ENCODE results near the gene ERICH6B.
"Not testable (repeated sequence)": the region's sequence is repeated elsewhere in the genome, so short reads cannot be mapped to it uniquely, and the experiment has no call there.

ERICH6B gene

DNA sequence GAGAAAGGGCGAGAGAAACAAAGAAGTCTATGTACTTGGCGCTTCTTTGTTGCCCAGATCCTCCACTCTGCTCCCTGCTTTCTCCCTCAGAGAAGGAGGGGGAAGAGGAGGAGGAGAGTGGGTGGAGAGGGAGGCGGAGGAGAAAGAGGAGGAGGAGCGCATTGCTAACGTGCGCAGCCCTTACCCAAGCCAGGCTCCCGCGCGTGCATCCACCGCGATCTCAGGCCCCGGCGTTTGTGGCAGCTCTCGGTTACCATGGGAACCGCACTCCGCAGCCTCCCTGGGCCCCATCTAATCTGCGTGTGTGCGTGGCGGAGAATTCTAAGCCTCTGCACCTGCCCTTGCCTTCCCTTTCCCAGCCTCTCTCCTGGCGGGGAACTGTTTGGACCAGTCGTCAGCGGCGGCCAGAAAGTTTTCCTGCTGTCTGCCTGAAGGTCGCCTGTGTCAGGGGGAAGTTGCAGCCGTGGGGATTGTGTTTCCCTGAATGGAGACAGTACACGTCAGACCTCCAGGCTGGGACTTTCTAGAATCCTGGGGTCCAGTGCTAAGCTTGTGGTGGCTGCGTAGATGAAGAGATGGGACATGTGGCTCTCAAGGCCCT, at the start of gene ERICH6B:
Gene ERICH6B, minus strand, starts transcription at position 239 of the 601 bp plus-strand sequence. CDS start 18,734 bp downstream, outside the sequence.
- peak; percentile 27 for DNase-seq

DNA sequence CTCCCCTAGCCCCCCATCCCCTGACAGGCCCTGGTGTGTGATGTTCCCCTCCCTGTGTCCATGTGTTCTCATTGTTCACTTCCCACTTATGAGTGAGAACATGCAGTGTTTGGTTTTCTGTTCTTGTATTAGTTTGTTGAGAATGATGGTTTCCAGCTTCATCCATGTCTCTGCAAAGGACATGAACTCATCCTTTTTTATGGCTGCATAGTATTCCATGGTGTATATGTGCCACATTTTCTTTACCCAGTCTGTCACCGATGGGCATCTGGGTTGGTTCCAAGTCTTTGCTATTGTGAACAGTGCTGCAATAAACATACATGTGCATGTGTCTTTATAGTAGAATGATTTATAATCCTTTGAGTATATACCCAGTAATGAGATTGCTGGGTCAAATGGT, 47.4 kb upstream of the ERICH6B start:
- DNase-seq: not testable (repeated sequence)

DNA sequence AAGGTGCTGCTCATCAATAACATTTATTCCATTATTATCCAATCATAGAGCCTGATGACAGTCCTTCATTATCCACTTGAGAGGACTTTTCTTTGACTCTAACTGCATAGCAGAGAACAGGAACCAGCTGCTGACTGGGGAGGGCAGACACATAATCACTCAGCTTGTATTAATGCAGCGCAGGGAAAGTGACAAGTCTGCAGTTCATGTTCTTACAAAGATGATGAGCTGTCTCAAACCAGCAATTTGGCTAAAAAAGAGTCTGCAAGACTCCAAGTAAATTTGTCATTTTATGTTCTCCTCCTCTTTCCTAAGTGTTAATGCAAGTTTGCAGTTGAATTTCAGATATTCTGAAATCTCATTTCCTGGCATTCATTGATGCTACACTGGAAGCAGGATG, 46.6 kb upstream of the ERICH6B start:
- peak; percentile 33 for DNase-seq

DNA sequence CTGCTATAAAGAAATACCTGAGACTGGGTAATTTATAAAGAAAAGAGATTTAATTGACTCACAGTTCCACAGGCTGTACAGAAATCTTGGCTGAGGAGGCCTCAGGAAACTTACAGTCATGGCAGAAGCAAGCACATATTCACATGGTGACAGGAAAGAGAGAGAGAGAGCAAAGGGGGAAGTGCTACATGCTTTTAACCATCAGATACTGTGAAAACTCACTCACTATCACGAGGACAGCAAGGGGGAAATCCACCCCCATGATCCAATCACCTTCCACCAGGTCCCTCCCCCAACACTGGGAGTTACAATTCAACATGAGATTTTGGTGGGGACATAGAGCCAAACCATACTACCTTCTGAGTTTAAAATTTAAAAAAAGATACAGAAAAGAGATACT, 44.9 kb upstream of the ERICH6B start:
- DNase-seq: not testable (repeated sequence)

DNA sequence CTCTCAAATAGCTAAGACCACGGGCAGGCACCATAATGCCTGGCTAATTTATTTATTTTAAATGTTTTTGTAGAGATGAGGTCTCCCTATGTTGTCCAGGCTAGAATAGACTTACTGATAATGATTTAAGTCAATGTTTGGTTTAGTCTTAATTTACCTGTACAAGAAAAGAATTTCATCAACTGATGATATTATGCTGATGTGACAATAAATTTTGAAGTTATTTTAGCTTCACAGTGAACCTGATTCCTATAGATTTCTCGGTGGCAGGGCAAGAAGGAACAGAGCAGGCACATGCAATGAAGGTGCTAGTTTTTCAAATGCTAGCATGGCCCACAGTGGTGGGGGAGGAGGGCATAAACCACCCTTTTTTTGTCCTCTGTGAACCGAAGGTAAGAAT, 44.0 kb upstream of the ERICH6B start:
- DNase-seq: no peak

DNA sequence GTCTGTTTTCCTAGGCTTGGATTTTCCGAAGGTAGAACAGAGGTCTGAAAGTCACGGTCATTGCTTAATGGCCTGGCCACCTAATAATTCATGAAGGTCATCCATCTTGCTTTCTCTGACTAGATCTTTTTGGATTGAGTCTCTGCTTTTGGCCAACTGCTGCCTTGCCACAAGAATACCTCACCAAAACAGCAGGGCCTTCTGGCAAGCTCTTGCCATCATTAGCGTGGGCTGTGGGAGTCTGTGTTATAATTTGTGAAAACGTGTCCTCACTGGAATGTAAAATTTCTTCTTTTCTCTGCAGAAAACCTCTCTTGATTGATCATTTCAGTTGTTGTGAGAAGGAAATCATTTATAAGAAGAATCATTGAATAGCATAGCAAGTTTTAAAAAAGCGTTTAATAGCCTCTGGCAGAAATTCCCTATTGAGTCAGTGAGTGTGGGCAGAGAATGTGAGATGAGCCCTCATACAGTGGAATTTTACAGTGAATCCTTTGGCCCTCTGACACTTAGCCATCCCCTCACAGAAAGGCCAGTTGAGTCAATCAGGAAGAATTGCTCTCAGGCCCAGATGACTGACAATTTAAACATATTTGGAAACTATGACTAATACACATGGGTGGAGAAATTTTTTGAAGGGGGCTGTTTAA, 43.2 kb upstream of the ERICH6B start:
- DNase-seq: no peak

DNA sequence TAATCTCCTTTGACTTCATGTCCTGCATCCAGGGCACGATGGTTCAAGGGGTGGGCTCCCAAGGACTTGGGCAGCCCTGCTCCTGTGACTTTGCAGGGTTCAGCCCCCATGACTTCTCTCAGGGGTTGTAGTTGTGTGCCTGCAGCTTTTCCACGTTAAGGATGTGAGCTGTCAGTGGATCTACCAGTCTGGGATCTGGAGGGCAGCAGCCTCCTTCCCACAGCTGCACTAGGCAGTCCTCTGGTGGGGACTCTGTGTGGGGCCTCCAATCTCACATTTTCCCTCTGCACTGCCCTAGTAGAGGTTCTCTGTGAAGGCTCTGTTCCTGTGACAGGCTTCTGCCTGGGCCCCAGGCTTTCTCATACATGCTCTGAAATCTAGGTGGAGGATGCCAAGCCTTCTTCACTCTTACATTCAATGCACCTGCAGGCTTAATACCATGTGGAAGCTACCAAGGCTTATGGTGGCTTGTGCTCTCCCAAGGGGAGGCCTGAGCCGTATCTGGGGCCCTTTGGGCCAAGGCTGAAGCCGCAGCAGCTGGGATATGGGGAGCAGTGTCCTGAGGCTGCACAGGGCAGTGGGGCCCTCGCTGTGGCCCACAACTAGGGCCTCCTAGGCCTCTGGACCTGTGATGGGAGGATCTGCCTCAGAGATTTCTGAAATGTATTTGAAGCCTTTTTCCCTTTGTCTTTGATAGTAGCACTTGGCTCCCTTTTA, 39.3 kb upstream of the ERICH6B start:
- no peak for DNase-seq

DNA sequence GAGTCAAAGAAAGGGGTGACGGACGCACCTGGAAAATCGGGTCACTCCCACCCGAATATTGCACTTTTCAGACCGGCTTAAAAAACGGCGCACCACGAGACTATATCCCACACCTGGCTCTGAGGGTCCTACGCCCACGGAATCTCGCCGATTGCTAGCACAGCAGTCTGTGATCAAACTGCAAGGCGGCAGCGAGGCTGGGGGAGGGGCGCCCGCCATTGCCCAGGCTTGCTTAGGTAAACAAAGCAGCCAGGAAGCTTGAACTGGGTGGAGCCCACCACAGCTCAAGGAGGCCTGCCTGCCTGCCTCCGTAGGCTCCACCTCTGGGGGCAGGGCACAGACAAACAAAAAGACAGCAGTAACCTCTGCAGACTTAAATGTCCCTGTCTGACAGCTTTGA, 29.7 kb upstream of the ERICH6B start:
- DNase-seq: not testable (repeated sequence)

DNA sequence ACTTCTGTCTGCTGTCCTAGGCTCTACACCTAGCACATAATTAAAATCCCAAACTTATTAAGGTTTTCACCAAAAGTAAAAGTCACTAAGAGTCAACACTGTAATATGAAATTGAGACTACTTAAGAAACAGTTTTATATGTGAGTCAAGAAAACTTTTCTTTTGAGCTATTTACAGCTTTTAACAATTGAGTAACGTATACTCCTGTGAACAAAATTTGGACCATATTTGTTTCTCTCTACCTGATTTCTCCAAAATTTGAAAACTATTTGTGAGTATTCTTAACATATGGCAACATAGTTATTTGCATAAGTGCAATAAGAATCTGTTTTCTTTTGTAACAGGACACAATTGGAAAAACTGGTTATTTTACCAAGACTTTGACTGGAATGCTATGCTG, 26.6 kb upstream of the ERICH6B start:
- not testable (repeated sequence) for DNase-seq

DNA sequence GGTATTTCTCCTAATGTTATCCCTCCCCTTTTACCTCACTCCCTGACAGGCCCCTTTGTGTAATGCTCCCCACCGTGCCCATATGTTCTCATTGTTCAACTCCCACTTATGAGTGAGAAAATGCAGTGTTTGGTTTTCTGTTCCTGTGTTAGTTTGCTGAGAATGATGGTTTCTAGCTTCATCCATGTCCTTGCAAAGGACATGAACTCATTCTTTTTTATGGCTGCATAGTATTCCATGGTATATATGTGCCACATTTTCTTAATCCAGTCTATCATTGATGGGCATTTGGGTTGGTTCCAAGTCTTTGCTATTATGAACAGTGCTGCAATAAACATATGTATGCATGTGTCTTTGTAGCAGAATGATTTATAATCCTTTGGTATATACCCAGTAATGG, 19.8 kb upstream of the ERICH6B start:
- DNase-seq: not testable (repeated sequence)

DNA sequence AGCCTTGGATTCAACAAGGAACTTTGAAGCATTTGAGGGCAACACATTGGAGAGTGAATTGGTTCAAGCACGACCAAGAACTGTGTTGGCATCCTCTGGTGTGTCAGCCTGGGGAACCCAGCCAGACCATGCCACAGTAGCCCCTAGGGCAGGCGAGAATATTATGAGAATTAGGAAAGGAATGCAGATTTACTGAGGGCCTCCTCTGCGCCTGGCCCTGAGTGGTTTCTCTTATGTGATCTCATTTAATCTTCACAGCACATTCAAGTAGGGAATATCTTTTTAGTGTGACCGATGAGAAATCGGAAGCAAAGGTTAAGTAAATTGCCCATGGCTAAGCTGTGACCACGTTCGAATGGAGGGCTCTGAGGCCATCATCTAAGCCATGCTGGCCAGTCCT, 15.3 kb upstream of the ERICH6B start:
- DNase-seq: no peak

DNA sequence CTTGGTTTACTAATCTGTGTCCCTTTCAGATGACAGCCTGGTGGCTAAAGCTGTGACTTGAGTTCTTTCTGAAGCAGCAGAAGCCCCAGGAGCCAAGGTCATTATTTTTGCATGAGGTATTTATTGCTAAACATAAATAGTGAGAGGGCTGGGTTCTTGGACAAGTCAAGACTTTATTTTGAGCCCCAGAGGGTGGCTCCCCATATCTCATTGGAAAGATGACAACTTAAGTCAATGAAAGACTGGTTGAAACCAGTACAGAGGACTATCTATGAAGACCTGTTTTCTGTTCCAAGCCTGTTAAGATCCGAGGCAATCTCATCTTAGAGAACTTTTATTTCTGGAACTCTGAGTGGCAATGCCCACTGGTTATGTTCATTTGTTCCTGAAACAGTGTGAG, 14.4 kb upstream of the ERICH6B start:
- no peak for DNase-seq

DNA sequence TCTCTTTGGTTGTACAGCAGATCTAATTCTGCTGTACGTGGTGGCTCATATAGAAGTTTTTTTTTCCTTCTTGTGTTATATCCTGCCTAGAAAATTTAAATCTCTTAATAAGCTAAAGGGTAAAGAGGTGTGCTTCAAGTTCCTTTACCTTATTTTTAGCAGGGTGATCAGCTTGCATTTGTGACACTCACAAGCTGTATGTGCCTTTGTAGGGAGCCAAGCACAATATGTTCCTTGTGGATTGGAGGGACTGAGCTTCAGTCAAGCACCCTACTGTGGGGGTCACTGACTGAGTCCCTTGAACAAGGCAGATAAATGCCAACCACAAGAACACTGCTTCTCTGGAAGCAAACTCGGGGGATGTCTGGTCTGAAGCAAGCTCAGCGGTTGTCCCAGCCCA, 12.6 kb upstream of the ERICH6B start:
- no peak for DNase-seq

DNA sequence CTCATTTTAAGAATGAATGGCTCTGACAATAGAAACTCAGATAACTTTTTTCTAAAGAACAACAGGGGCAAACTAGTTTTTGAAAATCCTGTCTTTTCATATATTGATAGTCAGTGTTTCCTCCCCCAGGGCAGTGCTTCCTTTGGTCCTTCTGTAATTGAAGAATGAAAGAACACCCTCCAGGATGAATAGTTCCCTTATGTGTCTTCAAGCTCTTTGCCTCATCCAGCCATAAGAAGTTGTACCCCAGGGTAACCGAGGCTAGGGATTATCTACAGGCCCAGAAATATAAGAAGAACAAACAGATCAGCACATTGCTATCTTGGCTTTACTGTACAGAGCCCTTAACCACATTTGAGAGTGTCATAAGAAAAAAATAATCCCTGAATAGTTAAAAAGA, 12.1 kb upstream of the ERICH6B start:
- DNase-seq: no peak

DNA sequence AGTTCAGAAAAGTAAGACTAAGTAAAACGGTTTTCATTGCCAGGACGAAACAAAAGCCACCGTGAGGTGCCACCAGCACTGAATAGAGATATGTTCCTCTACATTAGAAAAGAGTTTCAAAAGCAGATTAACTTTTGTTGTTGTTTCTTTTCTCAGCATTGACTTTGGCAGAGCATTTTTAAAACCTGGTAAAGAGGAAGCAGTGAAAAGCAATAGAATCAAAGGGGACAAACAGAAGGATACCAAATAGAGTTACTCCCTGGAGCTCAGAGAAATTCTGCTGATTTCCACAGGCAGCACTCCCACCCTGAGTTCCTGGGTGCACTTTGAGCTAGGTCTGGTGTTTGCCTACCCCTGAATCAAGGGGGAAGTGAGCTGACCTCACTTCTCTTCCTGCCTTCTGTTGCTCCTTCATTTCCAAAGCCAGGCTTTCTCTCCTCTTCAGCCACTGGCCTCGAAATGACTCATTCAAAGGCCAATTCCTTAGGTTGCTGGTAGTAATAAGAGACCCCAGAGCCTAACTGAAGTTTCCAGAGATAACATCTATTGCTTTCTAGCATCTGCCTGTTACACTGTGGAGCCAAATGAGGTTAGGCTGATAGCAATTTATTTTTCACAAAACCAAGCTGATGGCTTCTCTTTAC, 11.3 kb upstream of the ERICH6B start:
- no peak for DNase-seq

DNA sequence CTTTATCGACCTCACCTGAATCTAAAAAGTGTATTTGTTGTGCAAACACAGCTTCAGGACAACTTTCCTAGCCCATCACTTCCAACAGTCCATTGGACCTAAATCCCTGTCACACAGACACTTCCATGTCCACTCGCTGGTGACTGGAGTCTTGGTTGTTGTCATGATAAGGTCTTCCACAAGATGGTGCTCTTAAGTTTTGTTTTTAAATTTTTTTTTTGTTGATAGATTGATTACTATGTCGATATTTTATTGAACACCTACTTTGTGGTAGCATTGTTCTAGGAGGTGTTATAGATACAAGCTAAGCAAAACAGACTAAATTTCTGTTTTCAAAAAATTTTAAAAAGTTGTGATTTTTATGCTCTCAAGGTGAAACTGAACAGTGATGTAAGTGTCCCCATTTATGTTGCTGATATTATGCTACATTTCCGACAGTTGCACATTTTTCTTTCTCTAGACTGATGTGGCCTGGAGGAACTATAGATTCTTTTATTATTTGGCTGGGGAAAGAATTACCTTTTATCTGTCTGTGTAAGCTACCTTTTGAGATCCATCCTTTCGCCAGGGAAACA, 8.1 kb upstream of the ERICH6B start:
- no peak for DNase-seq

DNA sequence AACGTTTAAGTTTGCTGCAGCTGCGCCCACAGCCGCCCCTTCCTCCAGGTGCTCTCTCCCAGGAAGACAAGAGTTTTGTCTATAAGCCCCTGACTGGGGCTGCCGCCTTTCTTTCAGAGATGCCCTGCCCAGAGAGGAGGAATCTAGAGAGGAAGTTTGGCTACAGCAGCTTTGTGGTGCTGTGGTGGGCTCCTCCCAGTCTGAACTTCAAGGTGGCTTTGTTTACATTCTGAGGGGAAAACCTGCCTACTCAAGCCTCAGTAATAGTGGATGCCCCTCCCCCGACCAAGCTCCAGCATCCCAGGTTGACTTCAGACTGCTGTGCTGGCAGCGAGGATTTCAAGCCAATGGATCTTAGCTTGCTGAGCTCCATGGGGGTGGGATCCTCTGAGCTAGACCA, 6.4 kb upstream of the ERICH6B start:
- no peak for DNase-seq

DNA sequence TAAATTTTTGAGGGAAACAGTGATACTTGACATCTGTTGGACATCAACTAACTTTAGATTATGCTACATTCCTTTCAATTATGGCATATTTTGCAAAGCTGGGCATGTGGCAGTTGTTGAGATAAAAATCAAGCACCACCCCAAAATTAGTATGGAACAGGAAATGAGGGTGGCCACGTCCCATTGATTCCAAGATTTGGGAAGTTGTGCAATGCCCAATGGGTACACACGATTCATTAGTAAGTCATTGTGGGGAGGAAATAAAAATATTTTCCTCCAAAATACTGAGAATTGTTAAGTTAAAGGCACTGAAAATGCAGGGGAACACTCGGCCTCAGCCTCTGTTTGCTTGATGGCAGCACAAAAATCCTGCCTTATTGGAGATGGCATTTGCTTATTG, 7.6 kb downstream of the ERICH6B start:
- no peak for DNase-seq

DNA sequence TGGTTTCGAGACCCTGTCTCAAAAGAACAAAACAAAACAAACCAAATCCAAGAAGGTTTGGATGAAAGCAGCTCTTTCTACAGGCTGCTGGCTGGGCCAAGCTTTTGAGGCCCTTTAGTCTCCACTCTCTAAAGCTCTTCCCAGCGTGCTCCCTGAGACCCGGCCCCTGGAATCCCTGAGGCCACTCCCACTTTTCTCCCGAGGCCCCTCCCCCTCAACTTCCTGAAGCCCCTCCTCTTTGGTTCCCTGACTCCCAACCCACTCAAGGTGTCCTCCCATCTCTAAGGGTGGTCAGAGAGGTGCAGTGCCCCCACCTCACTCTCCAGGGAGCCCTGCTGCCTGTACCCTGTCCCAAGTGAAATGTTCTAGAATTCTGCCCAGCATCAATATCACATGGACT, 10.6 kb downstream of the ERICH6B start:
- no peak for DNase-seq

DNA sequence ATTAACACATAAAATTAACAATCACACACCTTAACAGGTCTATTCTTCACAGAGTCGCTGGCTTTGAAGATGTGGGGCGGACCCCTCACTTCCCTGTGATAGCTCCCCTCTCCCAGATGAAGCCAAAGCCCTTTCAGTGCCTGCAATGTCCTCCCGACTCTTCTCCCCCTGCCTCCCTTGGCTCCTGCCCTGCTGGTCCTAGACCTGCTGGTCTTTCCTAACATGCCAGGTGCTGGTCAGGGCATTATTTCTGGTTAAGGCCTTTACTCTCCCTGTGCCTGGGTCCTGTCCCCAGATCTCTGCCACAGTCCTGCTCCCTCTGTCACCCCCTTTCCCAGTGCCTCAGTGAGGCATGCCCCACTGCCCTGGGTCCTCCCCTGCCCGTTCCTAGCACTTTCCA, 12.2 kb downstream of the ERICH6B start:
- DNase-seq: no peak

DNA sequence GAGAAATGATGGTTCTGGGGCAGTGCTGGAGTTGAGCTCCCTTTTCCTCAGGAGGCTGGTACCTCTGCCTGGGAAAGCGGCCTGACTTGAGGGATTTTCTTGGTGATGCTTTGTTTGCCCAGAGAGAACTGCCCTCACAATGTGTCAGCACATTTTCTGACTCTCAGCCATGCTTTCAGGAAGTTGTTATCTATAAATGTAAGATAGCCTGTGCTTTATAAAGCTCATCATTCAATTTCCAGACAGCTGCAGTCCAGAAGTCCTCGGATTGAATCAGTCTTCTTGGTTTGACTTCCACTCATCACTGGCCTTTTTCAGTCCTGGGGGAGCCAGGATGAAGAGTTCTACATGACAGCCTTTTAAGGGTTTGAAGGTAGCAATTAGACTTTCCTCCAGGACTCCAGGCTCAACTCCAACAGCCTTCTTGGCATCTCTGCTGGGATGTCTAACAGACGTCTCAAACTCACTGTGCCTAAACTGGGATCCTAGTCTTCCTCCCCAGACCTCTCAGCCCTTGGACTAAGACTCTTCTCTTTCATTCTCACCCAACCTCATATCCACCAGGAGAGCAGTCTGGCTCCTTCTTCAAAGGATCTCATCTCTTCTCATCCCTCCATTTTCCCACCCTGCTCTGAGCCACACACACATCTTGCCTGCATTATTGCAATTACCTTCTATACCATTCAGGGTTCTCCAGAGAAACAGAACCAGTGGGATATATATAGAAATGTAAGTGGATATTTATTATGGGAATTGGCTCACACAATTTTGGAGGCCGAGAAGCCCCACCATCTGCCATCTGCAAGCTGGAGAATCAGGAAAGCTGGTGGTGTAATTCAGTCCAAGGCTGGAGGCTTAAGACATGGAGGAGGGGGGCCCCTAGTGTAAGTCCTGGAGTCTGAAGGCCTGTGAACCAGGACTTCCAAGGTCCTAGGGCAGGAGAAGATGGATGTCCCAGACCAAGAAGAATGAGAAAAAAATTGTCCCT, 13.1 kb downstream of the ERICH6B start:
- no peak for DNase-seq

DNA sequence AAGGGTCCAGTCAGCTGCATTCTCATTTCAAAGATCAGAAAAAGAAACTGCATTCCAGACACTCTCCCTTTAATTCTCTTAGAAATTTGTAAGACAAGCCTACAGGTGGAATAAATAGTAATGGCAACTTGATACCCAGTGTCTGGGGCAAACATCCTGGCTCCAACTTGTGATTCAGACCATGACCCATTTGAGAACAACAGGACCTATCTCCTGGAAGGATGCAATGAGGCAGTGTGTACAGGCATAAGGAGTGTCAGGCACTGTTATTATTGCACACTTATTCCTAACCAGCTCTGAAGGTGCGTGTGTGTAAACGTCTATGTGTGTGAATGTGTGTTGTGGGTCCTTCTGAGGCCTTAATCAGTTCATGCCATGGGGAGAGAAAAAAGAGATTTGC, 13.9 kb downstream of the ERICH6B start:
- DNase-seq: no peak
